GM21515 (cell line): ENCODE results near the gene NOS2.

Experiments used
- ATAC-seq: cut with Tn5 transposase; IDR thresholded peaks from one replicate; pipeline ENCODE4 v1.9.1; 2021; ENCODE audit not compliant: unreplicated experiment

Gene NOS2

DNA sequence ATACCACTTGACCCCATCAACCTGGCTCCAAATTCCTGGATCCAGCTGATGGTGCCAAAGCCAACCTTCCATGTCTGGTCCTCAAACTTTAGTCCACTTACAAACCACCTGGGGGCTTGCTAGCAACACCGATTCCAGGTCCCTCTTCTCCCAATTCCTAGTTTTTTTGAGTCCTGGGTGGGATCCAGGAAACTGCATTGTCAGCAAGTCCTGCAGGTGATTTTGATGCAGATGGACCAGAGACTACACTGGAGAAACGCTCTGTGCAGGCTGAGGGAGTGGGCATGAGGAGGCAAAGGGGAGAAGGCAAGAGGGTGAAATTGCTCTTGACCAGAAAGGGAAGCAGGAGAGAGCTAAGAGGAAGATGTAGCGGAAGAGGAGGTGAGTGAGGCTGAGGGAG, 21.0 kb upstream of the NOS2 start:
- ATAC-seq = no peak

DNA sequence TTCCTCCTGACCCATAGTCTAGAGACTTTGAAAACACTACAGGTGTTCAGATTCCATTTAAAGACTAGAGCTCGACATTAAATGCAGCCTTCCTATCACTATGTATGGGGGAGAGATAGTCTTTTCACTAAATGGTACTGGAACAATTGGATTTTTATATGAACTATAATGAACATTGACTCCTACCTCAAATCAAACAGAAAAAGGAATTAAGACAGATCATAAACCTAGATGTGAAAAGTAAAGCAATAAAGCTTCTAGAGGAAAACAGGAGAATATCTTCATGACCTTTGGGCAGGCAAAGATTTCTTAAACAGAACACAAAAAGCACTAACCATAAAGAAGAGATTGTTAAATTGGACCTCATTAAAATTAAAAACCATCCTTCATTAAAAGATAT, 18.8 kb upstream of the NOS2 start:
- no peak for ATAC-seq

DNA sequence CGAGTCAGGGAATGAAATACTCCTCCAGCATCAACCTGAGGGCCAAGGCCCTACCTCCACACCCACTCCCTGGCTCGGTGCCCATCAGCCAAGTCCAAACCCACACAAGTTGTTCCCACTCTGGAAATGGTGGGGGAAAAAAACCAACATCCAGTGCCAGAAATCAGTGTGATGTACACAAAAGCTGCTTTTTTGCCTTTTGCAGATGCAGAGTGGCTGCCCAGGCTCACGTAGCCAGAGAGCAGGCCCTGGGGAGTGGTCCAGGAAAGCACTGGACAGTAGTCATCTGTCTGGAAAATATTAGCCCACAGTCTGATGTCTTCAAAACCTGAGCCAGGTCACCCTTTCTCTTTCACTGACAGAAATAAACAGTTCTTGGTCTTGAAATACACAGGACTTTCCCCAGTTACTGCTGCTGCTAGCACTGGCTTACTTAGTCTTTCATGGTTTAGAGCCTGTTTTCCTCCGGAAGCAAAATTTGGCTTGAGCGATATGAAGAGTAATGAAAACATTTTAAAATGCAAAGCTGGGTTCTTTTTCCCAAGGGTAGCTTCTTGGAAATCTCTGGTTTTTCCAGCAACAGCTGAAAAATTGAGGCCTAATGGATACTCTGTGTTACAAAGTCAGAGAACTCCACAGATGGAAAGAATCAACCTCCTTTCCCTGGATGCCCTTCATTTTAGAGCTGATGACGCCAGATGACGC, 18.2 kb upstream of the NOS2 start:
- no peak for ATAC-seq

DNA sequence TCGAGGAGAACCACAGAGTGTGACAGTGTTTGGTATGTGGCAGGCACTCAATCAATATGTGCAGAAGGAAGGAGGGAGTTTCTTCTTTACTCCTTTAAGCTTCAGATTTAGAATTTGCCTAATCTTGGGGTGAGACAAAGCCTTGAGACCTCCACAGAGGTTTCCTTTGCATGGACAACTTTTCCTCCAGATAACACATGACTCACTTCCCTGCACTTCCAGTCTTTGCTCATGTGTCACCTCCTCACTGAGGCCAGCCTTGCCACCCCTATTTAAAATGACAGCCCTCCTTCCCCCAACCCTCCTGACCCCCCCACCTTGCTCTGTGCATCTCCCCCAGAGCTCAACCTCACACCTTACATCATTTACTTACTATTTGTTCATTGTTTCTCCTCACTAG, 17.4 kb upstream of the NOS2 start:
- ATAC-seq = no peak

DNA sequence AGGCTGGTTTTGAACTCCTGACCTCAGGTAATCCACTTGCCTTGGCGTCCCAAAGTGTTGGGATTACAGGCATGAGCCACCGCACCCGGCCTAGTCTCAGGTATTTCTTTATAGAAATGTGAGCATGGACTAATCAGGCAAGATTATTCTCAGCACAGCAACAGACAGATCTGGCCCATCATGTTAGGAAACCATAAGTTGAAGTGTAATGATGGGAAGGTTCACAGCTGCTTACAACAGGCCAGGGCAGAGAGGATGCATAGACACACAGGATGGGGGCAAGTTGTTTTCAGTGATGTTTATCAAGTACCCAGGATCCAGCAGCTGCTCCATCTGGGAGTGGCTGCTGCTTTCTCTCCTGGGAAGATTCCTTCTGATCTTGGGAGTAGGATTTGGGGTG, 16.6 kb upstream of the NOS2 start:
- ATAC-seq = no peak

DNA sequence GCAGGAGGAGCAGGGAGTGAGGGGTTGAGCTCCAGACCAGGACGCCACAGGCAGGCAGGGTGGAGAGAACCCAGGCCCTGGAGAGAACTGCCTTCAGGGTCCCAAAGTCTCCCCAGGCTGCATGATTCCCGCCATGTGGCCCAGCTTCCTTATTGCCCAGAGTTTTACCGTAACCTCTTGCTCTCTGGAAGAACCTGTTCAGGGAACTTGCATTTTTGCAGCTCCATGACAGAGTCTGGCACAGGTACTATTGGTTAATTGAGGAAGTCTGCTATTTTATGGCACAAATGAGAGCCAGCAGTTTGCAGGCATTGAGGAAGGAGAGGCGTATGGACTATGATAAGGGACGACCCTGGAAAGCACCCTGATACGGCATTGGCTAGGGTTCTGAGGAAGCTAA, 11.6 kb upstream of the NOS2 start:
- no peak for ATAC-seq

DNA sequence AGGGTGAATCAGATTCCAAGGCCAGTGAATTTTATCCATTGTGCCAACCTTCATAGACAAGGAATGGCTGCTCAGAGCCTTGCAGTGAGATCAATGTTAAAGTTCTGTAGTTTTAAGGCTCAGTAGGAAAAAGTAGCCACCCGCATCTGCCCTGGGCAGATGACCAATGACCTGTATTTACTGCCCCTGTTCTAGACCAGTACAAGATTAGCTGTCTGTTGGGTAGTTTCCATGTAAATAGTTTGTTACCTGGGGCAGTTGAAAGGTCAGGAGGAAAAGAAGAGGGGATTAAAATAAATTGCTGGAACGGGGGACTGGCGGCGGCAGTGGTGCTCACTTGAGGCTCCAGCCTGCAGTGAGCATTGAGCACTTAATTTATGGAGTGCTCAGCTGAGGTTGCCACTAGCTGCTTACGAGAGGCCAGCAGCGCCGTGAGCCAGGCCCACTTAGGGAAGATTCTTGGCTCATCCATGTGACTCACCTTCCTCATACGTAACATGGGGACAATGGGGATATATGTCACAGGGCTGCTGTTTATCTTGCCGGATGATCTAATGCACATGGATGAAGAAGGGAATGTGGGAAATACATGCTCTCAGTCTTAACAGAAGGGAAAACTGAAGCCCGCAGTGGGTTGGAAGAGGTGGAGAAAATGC, 10.7 kb upstream of the NOS2 start:
- ATAC-seq = no peak

DNA sequence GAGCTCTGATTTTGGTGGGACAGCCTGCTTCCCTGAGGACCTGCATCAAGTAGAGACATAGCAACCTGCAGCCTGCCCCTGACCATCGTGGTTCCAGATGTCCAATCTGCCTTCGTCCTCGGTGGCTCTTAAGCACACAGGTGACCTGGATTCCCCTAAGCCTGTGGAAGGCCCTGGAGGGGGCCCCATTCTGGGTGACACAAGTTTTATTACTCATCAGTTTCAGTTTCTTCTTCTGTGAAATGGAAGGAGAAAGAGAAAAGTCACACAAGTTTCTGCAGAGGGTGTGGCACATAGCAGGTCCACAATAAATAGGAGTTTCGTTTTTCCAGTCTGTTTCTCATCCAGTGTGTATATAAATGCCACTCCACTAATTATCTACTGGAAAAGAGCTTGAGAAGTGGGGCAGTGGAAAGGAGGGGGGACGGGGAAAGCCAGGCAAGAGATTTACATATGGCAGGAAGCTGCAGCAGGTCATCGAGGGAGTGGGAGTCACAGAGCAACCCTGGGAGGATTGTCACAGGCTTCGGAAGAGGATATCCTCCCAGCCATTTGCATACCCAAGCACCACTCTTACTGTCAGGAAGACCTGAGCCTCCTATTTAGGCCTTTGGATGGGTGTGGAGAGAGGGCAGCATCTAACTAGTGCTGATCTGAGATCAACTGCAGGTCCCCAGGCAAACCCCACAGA, 10.0 kb upstream of the NOS2 start:
- peak; percentile 43 for ATAC-seq

DNA sequence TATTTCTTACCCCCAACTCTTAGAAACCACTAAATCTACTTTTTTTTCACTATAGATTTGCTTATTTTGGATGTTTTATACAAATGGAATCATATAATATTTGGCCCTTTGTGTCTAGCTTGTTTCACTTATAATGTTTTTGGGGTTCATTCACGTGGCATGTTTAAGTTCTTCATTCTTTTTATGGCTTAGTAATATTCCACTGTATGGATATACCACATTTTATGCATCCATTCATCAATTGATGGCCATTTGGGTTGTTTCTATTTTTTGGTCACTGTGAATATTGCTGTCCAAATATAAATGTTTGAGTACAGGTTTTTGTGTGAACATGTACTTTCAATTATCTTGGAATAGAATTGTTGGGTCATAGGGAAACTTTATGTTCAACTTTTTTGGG, 9.2 kb upstream of the NOS2 start:
- ATAC-seq = no peak

DNA sequence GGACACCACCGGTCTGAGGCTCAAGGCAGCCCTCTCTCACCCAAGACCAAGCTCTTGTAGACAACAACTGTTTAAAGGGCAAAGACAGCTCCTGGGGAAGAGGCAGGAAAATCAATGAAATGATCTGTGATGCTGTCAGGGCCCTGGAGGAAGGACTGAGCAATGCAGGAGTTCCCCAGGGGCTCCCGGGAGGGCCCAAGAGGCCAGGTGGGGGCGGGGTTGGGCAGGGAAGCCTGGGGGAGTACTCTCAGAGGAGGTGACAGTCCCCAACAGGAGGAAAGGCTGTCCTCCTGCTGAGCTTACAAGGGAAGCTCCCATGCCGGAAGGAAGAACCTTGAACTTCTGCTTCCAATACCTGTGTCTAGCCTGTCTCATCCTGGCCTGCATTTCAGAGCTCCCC, 8.3 kb upstream of the NOS2 start:
- no peak for ATAC-seq

DNA sequence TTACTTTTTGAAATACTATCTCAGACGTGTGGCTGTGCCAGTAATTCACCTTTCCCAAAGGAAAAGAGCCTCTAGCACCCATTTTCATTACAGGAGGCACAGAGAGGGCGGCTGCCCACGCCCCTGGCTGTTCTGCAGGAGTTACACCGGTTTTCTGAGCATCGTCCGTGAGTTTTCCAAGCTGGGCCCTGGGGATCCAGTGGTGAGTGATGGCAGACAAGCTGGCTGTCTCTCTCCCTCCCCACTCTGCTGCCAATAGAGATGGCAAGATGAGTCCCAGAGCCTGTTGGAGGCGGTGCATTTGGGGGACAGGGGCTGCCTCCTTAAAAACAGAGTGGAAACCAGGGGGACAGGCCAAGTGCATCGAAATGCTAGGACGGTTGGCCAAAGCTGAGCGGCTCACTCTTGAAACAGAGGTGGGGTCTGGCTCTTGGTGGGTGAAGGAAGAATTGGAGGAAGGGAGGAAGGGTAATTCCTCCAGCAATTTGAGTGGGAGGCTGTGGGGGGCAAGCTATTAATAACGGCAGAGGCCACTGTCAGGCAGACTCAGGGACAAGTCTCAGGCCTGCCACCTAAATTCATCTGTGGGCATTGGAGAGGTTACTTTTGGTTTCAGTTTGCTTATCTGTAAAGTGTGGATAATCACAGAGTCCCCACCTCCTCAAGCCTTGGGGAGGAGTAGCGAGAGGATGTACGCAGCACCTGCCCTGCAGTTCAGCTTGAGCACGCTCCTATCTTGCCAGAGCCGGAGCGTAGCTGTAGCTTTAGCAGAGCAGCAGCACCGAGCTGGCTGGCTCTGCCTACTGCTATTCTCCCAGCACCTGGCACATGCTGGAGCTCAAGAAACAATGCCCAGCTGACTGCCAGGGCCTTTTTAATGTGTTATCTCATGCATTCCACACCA, 7.5 kb upstream of the NOS2 start:
- ATAC-seq = peak; percentile 57

DNA sequence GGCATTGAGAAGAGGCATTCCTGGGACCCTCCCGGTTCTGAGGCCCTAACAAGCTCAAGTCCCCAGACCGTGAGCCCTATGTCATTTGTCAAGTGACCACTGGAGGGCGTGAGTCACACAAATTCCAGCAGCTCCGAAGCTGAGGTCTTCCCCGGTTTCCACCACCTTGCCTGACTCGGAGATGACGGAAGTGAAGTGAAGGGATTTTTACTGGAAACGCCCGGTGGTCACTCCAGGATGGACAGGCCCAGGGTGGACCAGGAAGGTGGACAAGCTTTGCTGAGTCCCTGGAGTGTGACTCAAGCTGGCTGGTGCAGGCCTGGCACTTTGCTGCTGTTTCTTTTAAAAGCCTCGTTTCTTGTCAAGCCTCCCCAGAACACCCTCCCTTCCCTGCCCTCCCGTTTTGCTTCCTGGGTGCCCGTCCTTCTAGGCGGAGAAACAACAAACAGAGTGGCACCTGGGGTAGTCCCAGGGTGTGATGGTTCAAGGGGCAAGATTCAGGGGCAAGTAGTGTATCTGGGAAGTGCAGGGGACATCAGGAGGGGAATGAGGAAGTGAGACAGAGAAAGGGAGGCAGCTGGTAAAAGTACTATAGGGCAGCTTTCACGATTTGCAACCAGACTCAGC, 5.3 kb upstream of the NOS2 start:
- ATAC-seq = no peak

DNA sequence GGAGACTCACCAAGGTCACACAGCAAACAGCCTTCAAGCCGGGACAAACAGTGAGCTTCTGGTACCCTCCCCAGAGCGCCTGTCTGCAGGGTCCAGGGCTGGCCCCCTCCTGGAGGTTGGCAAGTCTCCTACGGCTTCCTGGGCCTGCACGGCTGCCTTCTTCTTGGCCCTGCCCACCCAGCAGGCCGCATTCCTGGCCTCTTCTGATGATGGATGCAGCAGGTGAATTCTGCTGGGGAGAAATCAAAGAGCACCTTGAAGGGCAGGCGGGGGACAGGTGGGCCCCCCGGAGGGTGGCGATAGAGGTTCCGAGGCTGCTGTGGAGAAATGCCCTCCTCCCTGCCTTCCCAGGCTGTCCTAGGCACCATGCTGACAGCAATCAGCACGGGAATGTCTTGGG, 3.8 kb upstream of the NOS2 start:
- no peak for ATAC-seq

DNA sequence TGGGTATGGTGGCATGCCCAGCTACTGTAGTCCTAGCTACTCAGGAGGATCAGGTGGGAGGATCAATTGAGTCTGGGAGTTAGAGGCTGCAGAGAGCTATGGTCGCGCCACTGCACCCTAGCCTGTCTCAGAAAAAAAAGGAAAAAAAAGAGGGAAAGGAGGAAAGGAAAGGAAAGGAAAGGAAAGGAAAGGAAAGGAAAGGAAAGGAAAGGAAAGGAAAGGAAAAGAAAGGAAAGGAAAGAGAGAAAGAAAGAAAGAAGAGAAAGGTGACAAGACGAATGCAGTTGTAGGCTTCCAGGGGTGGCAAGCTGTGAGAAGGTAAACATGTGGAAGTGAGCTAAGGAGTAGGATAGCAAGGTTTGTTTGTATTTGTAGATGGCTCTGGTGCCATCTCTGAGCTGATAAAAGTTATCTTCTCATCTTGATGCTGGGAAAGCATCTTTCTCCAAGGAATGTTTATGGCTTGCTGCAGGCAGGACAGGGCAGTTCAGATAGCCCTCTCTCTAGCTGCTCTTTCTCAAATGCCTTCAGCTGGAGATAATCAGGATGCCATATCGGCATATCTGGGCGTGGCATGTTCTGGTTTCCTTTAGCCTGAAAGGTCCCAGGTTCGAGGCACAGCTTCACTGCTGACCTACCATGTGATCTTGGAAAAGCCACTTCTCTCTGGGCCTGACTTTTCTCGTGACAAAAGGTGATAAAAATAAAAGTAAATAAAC, 2.8 kb upstream of the NOS2 start:
- ATAC-seq = no peak

DNA sequence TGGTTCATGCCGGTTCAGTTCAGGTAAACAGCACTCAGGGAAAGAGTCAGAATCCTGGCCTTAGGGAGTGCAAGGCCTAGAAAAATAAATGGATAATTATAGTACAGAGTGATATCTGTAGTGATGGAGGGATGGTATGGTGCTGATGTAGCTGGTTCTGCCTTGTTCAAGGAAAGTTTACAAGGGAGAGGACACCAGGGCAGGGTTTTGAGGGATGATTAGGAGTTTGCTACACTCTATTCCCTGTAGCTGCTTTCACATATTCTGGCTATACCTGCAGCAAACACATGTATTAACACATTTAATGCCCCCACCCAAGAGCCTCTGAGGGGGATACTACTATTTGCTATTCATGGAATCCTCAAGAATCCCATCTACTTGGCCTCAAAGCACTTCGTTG, 1.7 kb upstream of the NOS2 start:
- no peak for ATAC-seq

DNA sequence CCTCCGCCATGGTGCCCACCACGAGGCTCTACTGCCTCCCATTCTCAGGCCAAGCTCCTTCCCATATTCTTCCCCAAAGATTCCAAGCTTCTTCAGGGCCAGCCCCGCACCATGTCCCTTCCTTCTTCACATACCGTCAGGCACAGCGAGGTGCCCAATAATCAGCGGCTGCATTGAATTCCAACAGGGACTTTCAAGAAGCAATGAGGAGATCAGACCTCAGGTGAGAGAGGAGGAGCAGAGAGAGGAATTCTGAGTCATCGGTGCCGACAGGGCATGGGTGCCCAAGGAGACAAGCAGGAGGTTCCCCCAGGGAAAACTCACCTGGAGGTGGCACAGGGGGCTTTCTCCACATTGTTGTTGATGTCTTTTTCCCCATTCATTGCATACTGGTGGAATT, 2.0 kb downstream of the NOS2 start:
- ATAC-seq = no peak

DNA sequence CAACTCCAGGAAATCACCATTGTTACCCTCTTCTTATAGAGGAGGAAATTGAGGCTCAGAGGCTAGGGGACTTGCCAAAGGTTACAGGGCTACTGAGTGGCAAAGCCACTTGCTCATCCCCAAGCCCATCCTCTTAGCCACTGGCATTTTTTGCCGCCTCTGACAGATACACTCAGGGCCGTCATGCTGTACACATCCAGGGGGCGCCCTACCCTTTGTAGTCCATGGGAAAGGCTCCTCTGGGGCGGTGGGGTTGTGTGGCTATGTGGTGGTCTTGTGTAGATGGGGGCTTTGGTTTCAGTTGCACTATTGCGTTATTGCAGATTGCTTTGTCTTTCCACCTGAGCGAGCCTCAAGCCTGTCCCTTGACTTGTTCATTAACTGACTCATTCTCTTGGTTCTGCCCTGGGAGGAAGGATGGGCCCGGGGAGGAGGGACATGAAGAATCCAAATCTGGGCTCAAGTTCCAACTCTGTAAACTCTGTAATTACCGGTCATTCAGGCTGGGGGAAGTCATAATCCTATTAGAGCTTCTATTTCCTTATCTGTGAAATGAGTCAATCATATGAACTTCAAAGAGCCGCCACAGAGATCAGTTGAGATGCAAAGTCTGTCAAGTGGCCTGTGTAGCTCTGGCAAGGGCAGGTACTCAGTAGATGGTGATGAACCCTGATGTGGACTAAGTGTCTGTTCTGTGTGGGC, 2.8 kb downstream of the NOS2 start:
- no peak for ATAC-seq

DNA sequence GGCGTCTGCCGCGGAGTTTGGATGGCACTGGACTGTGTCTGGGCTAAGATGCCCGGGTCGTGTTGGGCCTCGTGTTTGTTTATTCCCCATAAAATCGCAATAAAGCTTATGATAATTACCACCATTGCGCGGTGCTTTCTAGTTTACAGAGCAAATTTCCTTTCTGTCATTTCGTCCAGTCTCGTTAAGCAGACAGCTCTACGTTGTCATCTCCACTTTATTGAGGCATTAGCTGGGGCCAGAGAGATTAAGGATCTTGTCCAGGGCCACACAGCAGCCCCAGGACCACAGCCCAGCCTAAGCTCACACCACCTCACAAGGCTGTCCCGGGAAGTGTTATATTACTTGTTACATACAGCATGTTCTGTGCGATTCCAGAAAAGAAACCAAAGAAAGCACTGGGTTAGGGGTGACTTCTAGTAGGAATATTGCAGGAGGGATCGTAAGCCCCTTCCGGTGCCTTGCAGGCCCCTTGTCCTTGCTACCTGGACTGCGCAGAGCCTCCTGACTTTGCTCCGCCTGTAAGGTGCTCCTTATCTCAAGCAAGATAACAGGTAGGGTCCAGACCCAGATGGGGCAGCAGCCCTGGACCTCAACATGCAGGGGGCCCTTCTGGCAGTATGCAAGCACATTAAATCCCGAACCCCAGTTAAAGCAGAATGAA, 6.3 kb downstream of the NOS2 start:
- ATAC-seq = no peak
